Measurements from ENCODE around the gene ZNF300.
"Not testable (repeated sequence)": the region's sequence is repeated elsewhere in the genome, so short reads cannot be mapped to it uniquely, and the experiment has no call there.

Gene ZNF300

DNA sequence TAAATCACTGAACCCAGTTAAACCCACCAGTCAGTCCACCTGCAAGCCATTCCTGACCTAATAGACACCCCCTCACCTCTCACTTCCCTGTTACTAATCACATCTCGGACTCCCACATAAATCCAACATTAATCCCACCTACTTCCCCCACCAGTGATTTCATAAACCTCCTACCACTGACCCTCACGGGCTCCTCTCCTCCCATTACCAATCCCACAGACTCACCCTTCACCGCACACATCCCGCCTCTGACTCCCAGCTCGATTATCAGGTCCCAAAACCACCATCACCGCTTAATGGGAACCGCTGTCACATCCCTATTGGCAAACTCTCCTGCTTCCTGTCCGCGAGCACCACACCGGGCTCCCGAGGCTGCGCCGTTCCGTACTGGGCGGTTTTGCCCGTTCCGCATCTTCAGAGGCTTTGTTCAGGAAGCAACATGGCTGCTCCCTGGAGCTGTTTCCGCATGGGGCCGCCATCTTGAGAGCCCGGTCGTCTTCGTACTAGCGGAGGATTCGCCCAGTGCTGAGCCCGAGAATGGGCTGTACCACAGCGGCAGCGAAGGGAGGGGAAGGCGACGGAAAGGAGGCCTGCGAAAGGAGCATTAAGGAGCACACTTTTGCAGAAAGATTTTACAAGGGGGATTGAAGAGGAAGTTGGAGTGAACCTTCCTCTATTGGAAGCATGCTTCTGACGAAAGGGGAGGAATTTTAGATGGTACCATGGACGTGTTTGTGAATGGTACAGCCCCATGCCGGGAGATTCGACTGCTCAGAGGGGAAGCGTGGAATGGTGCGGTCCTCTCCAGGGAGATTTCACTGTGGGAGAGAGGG is at the start of gene ZNF300:
Gene ZNF300, minus strand, starts transcription at position 502 of the 833 bp plus-strand sequence. CDS start 1,825 bp downstream, outside the sequence.
- DNase-seq, result peak in 3 of 4 experiments; percentile 1 to 47 (median 22)

- DNase-seq, result no peak
These were observed 43.8 kb upstream of the ZNF300 start for GRCh38 chr5:150948539-150948938.

DNA sequence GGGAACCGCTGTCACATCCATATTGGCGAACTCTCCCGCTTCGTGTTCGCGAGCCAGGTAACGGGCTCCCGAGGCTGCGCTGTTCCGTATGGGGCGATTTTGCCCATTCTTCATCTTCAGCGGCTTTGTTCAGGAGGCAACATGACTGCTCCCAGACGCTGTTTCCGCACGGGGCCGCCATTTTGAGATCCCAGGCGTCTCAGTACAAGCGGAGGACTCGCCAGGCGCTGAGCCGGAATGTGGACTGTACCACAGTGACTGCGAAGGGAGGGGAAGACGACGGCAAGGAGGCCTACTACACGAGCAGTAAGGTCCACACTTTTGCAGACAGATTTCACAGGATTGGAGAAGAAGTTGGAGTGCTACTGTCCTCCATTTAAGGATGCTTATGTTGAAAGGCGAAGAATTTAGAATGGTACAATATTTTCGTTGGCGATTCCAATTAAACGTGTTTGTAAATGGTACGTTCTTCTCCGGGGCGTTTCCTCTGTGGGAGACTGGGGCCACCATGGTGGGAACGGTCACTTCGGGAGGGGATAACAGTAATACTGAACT is 41.6 kb upstream of the ZNF300 start:
- DNase-seq, result no peak

GRCh38 chr5:150945947-150946346 is 41.2 kb upstream of the ZNF300 start:
- DNase-seq, result no peak

DNA sequence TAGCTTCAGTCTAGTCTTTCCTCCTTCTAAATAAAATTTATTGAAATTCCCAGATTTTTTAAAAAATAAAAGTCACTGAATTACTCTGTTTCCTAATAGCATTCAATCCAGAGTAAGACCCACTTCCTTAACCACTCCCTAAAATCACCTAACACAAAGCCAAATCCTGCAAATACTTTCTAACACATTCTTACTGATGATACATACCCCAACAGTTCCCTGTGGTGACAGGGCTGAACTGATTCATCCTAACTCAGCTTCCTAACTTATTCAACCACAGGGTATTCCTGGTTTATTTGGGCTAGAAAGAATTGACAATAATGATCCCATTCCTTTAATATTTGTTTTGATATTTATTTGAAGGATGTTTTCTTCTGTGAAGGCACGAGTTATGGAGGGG is 40.7 kb upstream of the ZNF300 start:
- DNase-seq, result no peak

- no peak for DNase-seq
These were observed 26.7 kb upstream of the ZNF300 start for GRCh38 chr5:150931368-150931965.

- DNase-seq, result no peak
These were observed 13.8 kb upstream of the ZNF300 start for GRCh38 chr5:150918613-150919012.

DNA sequence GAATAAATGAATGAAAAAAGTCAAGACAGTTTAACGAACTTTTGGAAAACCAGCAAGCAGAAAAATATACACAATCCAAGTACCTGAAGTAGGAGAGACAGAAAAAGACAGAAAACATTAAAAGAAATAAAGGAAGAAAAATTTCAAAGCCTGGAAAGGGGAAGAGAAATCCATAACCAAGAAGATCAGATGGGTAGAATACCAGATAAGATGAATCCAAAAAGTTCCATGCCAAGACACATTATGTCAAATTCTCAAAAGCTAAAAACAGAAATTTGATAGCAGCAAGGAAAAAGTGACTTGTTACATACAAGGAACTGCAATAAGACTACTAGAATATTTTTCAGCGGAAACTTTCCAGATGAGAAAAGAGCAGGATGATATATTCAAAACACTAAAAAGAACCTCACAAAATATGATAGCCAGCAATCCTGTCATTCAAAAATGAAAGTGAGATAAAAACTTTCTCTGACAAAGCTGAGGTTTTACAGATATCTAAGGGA is 7.6 kb upstream of the ZNF300 start:
- DNase-seq, result no peak

DNA sequence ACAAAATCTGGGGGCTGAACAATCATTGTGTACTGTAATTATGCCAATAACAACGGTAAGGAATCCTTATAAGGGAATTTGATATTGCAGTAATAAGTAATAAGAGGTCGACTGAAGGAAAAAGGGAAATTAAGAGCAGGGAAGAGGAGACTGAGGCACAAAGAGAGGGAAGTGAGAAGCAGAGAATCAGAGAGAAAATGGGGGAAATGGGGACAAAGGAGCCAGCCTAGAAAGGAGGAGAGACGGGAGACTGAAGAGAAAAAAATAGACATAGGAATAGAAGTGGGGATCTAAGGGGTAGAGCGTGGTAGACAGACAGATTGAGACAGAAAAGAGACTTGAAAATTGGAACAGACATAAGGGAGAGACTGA is 518 bp upstream of the ZNF300 start:
- no peak for DNase-seq

DNA sequence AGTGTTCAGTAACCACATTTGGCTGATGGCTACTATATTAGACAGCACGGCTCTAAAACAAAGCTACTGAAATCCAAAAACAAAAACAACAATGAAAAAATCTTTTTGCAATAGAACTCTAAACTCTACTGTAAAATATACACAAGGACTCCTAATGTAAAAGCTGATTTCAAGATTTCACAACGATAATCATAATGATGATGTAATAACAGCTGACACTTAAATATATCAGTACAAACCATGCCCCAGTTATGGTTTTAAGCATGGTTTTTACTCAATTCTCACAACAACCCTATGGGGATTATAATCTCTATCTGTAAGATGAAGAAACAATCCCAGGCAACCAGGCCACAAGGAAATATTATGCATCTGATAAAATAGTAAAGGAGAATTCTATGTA is 3.3 kb downstream of the ZNF300 start:
- no peak for DNase-seq

GRCh38 chr5:150895431-150896428 is 9.1 kb downstream of the ZNF300 start:
- DNase-seq, result no peak

DNA sequence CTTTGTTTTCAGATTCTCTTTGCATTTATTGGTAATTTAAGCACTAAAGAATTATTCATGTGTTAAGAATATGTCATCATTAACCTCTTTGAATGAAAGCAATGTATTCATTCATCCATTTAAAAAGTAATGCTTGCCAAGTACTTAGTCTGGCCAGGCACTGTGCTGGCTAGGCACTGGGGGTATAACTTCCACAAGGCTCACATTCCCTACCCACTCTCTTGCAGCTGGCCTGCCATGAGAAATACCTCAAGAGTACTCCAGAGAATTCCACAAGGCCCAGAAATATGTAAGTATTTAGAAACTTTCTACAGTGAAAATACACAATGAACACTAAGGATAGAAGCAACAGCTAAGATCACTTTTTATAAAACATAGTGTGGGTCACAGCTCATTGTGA is 25.4 kb downstream of the ZNF300 start:
- DNase-seq, result no peak

- DNase-seq, result no peak
These were observed 42.7 kb downstream of the ZNF300 start for GRCh38 chr5:150862070-150862469.

DNA sequence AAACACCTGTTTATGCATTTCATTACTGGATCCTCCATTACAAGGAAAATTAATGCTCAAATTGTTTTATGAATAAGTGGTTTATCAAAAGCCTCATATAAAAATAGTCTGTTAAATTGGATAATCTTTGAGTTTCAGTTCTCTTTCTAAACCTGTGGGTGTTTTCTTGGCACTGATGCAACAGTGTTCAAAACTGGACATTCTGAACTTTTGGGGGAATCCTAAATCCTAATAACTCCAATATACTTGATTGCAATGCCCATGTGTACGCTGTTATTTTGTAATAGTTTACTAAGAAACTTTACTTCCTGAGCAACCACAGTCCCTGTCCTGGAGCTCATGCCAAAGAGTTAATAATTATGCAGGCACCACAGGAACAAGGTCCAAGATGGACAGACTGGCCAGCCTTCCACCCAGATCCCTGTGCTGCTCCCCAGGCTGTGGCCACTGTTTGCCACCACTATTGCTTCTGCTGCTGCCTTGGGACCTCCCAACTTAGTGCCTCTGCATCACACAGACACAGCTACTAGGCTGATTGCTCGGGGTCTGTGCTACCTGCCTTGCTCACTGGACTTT is 44.4 kb downstream of the ZNF300 start:
- no peak for DNase-seq

- not testable (repeated sequence) for DNase-seq
These were observed 48.1 kb downstream of the ZNF300 start for GRCh38 chr5:150856700-150857099.

- DNase-seq, result no peak
These were observed 51.2 kb downstream of the ZNF300 start for GRCh38 chr5:150853561-150853960.

DNA sequence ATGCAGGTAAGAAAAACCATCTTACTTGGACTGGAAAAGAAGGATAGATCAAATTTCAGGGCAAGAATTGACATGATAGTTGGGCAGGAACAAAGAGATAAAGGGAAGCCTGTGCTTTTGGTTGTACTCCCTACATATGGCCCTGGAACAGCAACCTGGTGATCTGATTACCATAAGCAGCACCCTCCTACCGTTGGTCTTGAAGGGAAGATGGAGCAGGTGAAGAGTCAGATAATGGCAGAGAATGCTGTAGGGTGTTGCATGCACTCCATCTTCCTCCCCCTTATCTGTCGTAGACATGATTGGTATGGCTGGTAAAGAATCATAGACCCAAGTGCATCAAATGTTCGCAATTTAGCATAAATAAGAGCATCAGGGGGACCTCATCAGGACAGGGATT is 53.7 kb downstream of the ZNF300 start:
- no peak for DNase-seq

- no peak for DNase-seq
These were observed 56.5 kb downstream of the ZNF300 start for GRCh38 chr5:150848271-150848670.

- DNase-seq, result no peak
These were observed 57.5 kb downstream of the ZNF300 start for GRCh38 chr5:150847334-150847695.

GRCh38 chr5:150846654-150847333 is 58.0 kb downstream of the ZNF300 start:
- peak in 2 of 4 experiments; percentile 12 to 23 for DNase-seq

DNA sequence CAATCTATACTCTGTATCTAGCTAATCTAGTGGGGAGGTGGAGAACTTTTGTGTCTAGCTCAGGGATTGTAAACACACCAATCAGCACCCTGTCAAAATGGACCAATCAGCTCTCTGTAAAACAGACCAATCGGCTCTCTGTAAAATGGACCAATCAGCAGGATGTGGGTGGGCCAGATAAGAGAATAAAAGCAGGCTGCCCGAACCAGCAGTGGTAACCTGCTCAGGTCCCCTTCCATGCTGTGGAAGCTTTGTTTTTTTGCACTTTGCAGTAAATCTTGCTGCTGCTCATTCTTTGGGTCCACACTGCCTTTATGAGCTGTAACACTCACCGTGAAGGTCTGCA is 58.5 kb downstream of the ZNF300 start, which contains the start of gene IRGM:
Gene IRGM, plus strand, starts transcription at position 214 of the 346 bp plus-strand sequence. CDS start 1,603 bp downstream, outside the sequence.
- DNase-seq, result not testable (repeated sequence)
